Activated CD8-positive, alpha-beta memory T cell treated with anti-CD3 and anti-CD28 coated beads, Interleukin-2, amount 10 ng/mL, durations not matched to agents 7 days and 5 days (primary cell): ENCODE measurements around the gene OR5V1. TPM values are rescaled to one million over a fixed set of nuclear protein-coding genes. Genes with fewer than 3 reads are reported as not detected.
"Not testable (repeated sequence)": the region's sequence is repeated elsewhere in the genome, so short reads cannot be mapped to it uniquely, and the experiment has no call there.

Experiments used
- ATAC-seq: fragments of 150-1000 bp; cut with Tn5 transposase; one replicate; pipeline ENCODE4 v1.10.0; 2021; ENCODE audit warnings: moderate library complexity
- CTCF ChIA-PET: fragments of 350-600 bp; sonication (Branson Sonifier 250); formaldehyde crosslinking; loops from one replicate; lab custom pipeline; 2021; ENCODE audit warnings: antibody characterized with exemption; lab: Charles Lee
- DNase-seq: peaks from one replicate; pipeline ENCODE4 v3.0.0-alpha.2; 2020
- H3K27ac Mint-ChIP-seq: one replicate; pipeline ENCODE4 v1.8.0; 2021; ENCODE audit warnings: mild to moderate bottlenecking, mixed read lengths
- H3K27me3 Mint-ChIP-seq: one replicate; pipeline ENCODE4 v1.8.0; 2021; ENCODE audit warnings: mixed read lengths
- H3K36me3 Mint-ChIP-seq: one replicate; pipeline ENCODE4 v1.8.0; 2021; ENCODE audit warnings: mild to moderate bottlenecking, mixed read lengths
- H3K4me1 Mint-ChIP-seq: one replicate; pipeline ENCODE4 v1.8.0; 2021; ENCODE audit warnings: mixed read lengths
- H3K4me3 Mint-ChIP-seq: one replicate; pipeline ENCODE4 v1.8.0; 2021; ENCODE audit warnings: mild to moderate bottlenecking, moderate library complexity, mixed read lengths
- H3K9me3 Mint-ChIP-seq: one replicate; pipeline ENCODE4 v1.8.0; 2022; ENCODE audit warnings: low read depth, mixed read lengths
- total RNA-seq, 2 experiments: library from RNA; stranded (reverse); gene quantifications; one replicate each; pipeline ENCODE4 v1.2.3, GENCODE V29; 2021

Gene OR5V1
- total RNA-seq: not detected

DNA sequence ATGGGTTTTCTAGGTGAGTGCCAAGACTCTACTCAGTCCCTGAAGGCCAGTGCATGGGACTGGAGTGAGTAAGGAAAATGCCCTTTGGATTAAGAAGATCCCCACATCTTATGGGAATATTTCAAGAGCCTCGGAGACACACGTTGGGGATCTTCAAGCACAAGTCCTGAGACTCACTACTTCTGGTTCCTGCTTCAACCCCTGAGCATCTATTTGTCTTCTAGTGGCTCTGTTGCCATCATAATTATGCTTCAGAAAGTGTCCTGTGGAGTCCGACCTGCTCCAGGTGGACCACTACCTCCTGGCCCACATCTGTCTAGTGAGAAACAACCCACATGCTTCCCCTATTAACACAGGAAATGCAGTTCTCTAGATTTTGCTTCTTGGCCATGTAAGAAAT lies at the start of gene OR5V1:
Gene OR5V1 (minus strand): TSS at position 101 of the 400 bp plus-strand sequence. CDS start 12,670 bp downstream, outside the sequence.
- Mint-ChIP-seq H3K36me3 (no peaks in the 10 kb centered on the region), H3K9me3 (no peaks in the 10 kb centered on the region), H3K27me3 (peaks cover 16% of the 10 kb centered on the region), H3K4me3 (no peak within 1 kb of the TSS), H3K4me1 (no peaks in the 10 kb centered on the region), H3K27ac (no peak within 1 kb of the TSS)
- CTCF ChIA-PET: no interaction called here
- DNase-seq: no peak
- ATAC-seq: no peak

DNA sequence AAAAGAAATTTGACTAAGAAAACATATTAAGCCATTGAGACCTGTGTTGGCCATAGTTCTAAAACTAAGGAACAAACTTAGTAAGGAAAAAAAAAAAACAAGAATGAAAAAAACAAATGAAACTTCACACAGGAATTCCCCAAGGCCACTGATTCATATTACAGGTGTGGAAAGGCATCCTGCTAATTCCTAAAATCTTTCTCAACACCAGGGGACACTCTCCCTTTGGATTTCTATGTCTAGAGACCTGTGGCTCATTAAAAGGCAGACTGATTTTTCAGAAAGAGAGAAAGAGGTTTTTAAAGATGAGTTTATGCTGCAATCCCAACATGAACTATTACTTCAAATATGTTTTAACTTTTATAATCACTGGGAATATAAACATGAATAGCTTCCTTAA lies 45.9 kb upstream of the OR5V1 start, which contains the start of gene OR12D1:
Gene OR12D1 (plus strand): TSS at position 341 of the 400 bp plus-strand sequence.
- Mint-ChIP-seq H3K36me3 (no peaks in the 10 kb centered on the region), H3K27ac (no peak within 1 kb of the TSS), H3K27me3 (peaks cover 47% of the 10 kb centered on the region), H3K9me3 (peaks cover 2% of the 10 kb centered on the region), H3K4me3 (no peak within 1 kb of the TSS), H3K4me1 (no peaks in the 10 kb centered on the region)
- CTCF ChIA-PET: no interaction called here
- ATAC-seq (no peak), DNase-seq (no peak)

DNA sequence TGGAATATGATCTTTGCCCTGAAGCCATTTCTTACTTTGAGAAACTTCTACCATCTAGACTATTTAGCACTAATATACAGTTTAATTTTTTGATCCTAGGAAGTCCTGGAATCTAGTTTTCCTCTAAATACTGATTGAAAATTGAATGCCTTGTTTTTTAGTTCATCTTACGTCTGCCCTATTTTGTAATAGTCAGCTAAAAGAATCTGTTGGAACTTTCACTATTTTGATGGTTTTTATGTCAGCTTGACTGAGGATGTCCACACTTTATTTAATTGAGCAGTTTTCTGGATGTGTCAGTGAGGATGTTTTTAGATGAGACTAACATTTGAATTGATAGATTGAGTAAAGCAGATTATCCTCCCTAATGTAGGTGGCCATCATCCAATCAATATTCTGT lies 35.1 kb upstream of the OR5V1 start:
- ATAC-seq (no peak), DNase-seq (no peak)
- no peak overlapping the region for H3K4me3 Mint-ChIP-seq
- H3K4me1 Mint-ChIP-seq: no peaks in the 10 kb centered on the region
- H3K9me3 Mint-ChIP-seq: no peaks in the 10 kb centered on the region
- peaks cover 12% of the 10 kb centered on the region for H3K27me3 Mint-ChIP-seq
- CTCF ChIA-PET: no interaction called here
- no peak overlapping the region for H3K27ac Mint-ChIP-seq
- H3K36me3 Mint-ChIP-seq: no peaks in the 10 kb centered on the region

GRCh38 chr6:29399525-29399924 lies 30.9 kb upstream of the OR5V1 start:
- no peak overlapping the region for H3K4me3 Mint-ChIP-seq
- ATAC-seq (no peak), DNase-seq (no peak)
- no peak overlapping the region for H3K27ac Mint-ChIP-seq
- H3K9me3 Mint-ChIP-seq: no peaks in the 10 kb centered on the region
- no peaks in the 10 kb centered on the region for H3K4me1 Mint-ChIP-seq
- CTCF ChIA-PET: no interaction called here
- no peaks in the 10 kb centered on the region for H3K36me3 Mint-ChIP-seq
- H3K27me3 Mint-ChIP-seq: peaks cover 28% of the 10 kb centered on the region

- CTCF ChIA-PET: no interaction called here
- DNase-seq (no peak), ATAC-seq (no peak)
- Mint-ChIP-seq H3K36me3 (no peaks in the 10 kb centered on the region), H3K27ac (no peak within 1 kb of the TSS), H3K27me3 (peaks cover 25% of the 10 kb centered on the region), H3K4me1 (no peaks in the 10 kb centered on the region), H3K9me3 (no peaks in the 10 kb centered on the region), H3K4me3 (no peak within 1 kb of the TSS)
Measured at GRCh38 chr6:29395331-29395730, 26.7 kb upstream of the OR5V1 start, which contains the start of gene OR12D2. Gene OR12D2, plus strand, starts transcription at chr6:29395631. Its CDS starts 1,069 bp downstream, at chr6:29396700.

GRCh38 chr6:29388533-29388932 lies 19.9 kb upstream of the OR5V1 start:
- Mint-ChIP-seq H3K36me3 (no peaks in the 10 kb centered on the region), H3K9me3 (no peaks in the 10 kb centered on the region), H3K4me1 (no peaks in the 10 kb centered on the region), H3K4me3 (no peak overlapping the region), H3K27ac (no peak overlapping the region), H3K27me3 (peaks cover 14% of the 10 kb centered on the region)
- CTCF ChIA-PET: no interaction called here
- ATAC-seq: no peak
- no peak for DNase-seq

DNA sequence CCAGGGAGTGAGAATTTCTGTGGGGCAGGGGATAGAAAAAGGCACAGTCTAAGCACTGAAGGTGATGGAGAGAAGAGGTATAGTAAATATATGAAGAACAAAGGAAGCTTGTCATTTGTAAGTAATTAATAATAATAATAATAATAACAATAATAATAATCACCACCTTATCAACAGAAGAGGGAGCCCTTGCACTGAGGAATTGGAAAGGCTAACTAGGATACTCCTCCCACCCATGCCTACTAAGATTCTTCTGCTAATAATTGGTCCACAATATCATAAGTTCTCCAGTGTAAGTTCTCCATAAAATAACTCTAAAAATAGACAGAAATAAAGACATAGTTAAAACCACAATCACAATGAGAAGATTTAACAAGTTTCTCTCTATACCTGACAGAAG lies 7.3 kb upstream of the OR5V1 start:
- H3K27me3 Mint-ChIP-seq: peaks cover 21% of the 10 kb centered on the region
- no peak for ATAC-seq
- H3K36me3 Mint-ChIP-seq: no peaks in the 10 kb centered on the region
- no peak overlapping the region for H3K27ac Mint-ChIP-seq
- H3K9me3 Mint-ChIP-seq: no peaks in the 10 kb centered on the region
- CTCF ChIA-PET: no interaction called here
- no peaks in the 10 kb centered on the region for H3K4me1 Mint-ChIP-seq
- DNase-seq: no peak
- no peak overlapping the region for H3K4me3 Mint-ChIP-seq

- ATAC-seq (no peak), DNase-seq (no peak)
- Mint-ChIP-seq H3K4me1 (no peaks in the 10 kb centered on the region), H3K36me3 (no peaks in the 10 kb centered on the region), H3K27me3 (peaks cover 19% of the 10 kb centered on the region), H3K4me3 (no peak within 1 kb of the TSS), H3K27ac (no peak within 1 kb of the TSS), H3K9me3 (no peaks in the 10 kb centered on the region)
- CTCF ChIA-PET: no interaction called here
Measured at GRCh38 chr6:29375191-29375590, 6.5 kb upstream of the OR5V1 start, which contains the start of gene OR12D3. Gene OR12D3, minus strand, starts transcription at chr6:29375291. Its CDS starts 4 bp downstream, at chr6:29375287.

- H3K27me3 Mint-ChIP-seq: peaks cover 18% of the 10 kb centered on the region
- H3K27ac Mint-ChIP-seq: no peak overlapping the region
- no peak overlapping the region for H3K4me3 Mint-ChIP-seq
- no peak for ATAC-seq
- no peaks in the 10 kb centered on the region for H3K4me1 Mint-ChIP-seq
- DNase-seq: no peak
- peaks cover 3% of the 10 kb centered on the region for H3K9me3 Mint-ChIP-seq
- H3K36me3 Mint-ChIP-seq: no peaks in the 10 kb centered on the region
- CTCF ChIA-PET: no interaction called here
Measured at GRCh38 chr6:29355603-29356002, 13.1 kb downstream of the OR5V1 start.

DNA sequence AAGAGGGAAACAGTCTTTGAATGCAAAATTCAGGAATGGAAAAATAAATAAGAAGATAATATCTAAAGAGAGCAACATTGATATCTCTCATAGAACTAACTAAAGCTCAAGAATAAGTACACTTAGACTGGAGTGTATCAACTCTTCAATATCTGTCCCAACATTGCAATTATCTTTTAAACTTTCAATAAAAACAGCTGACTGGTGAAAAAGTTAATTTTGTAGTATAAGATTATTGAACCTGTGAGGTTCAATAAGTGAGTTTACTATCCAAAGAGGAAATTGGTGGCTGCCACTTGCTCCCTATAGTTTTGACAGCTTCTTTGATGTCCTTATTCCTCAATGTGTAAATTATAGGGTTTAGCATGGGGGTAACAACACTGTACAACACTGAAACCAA lies 13.7 kb downstream of the OR5V1 start:
- Mint-ChIP-seq H3K27ac (no peak overlapping the region), H3K4me1 (no peaks in the 10 kb centered on the region), H3K36me3 (no peaks in the 10 kb centered on the region), H3K27me3 (peaks cover 18% of the 10 kb centered on the region), H3K9me3 (peaks cover 3% of the 10 kb centered on the region), H3K4me3 (no peak overlapping the region)
- CTCF ChIA-PET: no interaction called here
- no peak for DNase-seq
- ATAC-seq: no peak

DNA sequence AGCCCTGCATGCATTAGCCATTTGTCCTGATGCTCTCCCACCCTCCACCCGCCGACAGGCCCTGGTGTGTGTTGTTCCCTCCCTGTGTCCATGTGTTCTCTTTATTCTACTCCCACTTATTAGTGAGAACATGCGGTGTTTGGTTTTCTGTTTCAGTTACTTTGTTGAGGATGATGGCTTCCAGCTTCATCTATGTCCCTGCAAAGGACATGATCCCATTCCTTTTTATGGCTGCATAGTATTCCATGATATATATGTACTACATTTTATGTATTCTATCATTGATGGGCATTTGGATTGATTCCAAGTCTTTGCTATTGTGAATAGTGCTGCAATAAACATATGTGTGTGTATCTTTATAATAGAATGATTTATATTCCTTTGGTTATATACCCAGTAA lies 19.3 kb downstream of the OR5V1 start:
- H3K9me3 Mint-ChIP-seq, ATAC-seq, CTCF ChIA-PET, H3K4me1 Mint-ChIP-seq, H3K27ac Mint-ChIP-seq, H3K4me3 Mint-ChIP-seq, H3K36me3 Mint-ChIP-seq, DNase-seq: not testable (repeated sequence)
- H3K27me3 Mint-ChIP-seq: peaks cover 12% of the 10 kb centered on the region

DNA sequence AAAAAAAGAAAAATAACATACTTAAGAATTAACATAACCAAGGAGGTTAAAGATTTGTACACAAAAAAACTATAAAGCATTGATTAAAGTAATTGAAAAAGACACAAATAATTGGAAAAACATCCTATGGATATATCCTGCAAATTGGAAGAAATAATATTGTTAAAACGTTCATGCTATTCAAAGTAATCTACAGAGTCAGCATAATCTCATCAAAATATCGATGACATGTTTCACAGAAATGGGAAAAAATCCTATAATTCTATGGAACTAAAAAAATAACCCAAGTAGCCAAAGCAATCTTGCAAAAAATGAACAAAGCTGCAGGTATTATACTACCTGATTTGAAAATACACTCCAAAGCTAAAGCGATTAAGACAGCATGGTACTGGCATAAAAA lies 23.3 kb downstream of the OR5V1 start:
- DNase-seq (no peak), ATAC-seq (no peak)
- no peaks in the 10 kb centered on the region for H3K4me1 Mint-ChIP-seq
- H3K4me3 Mint-ChIP-seq: no peak overlapping the region
- CTCF ChIA-PET: no interaction called here
- H3K27ac Mint-ChIP-seq: no peak overlapping the region
- H3K9me3 Mint-ChIP-seq: no peaks in the 10 kb centered on the region
- no peaks in the 10 kb centered on the region for H3K36me3 Mint-ChIP-seq
- peaks cover 10% of the 10 kb centered on the region for H3K27me3 Mint-ChIP-seq

DNA sequence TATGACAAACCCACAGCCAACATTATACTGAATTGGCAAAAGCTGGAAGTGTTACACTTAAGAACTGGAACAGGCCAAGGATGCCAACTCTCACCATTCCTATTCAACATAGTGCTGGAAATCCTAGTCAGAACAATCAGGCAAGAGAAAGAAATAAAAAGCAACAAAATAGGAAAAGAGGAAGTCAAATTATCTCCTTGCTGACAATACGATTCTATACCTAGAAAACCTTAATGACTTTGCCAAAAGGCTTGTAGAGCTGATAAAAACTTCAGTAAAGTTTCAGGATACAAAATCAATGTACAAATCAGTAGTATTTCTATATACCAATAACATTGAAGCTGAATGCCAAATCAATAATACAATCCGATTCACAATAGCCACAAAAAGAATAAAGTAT lies 32.4 kb downstream of the OR5V1 start:
- no peak for DNase-seq
- Mint-ChIP-seq H3K9me3 (no peaks in the 10 kb centered on the region), H3K36me3 (no peaks in the 10 kb centered on the region), H3K4me3 (no peak overlapping the region), H3K4me1 (no peaks in the 10 kb centered on the region), H3K27ac (no peak overlapping the region), H3K27me3 (peaks cover 10% of the 10 kb centered on the region)
- CTCF ChIA-PET: no interaction called here
- ATAC-seq: no peak

DNA sequence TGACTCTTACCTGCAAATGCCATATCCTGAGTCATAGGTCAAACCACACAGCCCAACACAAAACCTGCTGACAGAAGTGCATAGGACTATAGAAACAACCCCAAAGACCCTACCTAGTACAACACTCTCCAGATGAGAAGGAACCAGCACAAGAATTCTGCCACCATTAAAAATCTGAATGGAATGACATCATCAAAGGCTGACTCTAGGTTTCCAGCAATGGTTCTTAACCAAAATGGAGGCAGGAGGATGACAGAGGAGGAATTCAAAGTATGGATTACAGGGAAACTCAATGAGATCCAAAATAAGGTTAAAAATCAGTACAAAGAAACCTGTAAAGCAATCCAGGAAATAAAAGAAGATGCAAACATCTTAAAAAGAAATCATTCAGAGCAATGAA lies 36.0 kb downstream of the OR5V1 start:
- Mint-ChIP-seq H3K9me3 (no peaks in the 10 kb centered on the region), H3K36me3 (no peaks in the 10 kb centered on the region), H3K4me1 (no peaks in the 10 kb centered on the region), H3K27me3 (peaks cover 15% of the 10 kb centered on the region), H3K4me3 (no peak overlapping the region), H3K27ac (no peak overlapping the region)
- ATAC-seq (no peak), DNase-seq (no peak)
- CTCF ChIA-PET: interaction anchor here (1.2 kb wide), 1 partner anchor 14 kb away, joined by 3 read pairs; no protein-coding TSS in a partner anchor

- Mint-ChIP-seq H3K27me3 (peaks cover 11% of the 10 kb centered on the region), H3K9me3 (no peaks in the 10 kb centered on the region), H3K27ac (no peak overlapping the region), H3K36me3 (no peaks in the 10 kb centered on the region), H3K4me1 (no peaks in the 10 kb centered on the region), H3K4me3 (no peak overlapping the region)
- CTCF ChIA-PET: no interaction called here
- ATAC-seq (no peak), DNase-seq (no peak)
Measured at GRCh38 chr6:29325777-29326176, 42.9 kb downstream of the OR5V1 start.
